Omental fat pad (tissue), 4 donors: ENCODE data around the gene RXRG. TPM values are rescaled to one million over a fixed set of nuclear protein-coding genes. Genes with fewer than 3 reads are reported as not detected.
A peak's percentile ranks its signal among the peaks of the same experiment; 100 is the strongest.

ENCODE experiments used
- ATAC-seq: fragments of 150-250 bp; one replicate; pipeline ENCODE4 v1.9.1; 2016; ENCODE audit warnings: mild to moderate bottlenecking, moderate library complexity; ENCODE audit not compliant: low FRiP score
- DNase-seq: peaks from one replicate; pipeline ENCODE4 v3.0.0-alpha.2; 2019; ENCODE audit warnings: low spot score
- CTCF ChIP-seq, 3 donors: fragments of 450-650 bp; IDR thresholded peaks; one replicate each; pipeline ENCODE4 v1.5.1; 2016 to 2017; ENCODE audit warnings: antibody characterized with exemption in 3 of 3, mild to moderate bottlenecking in 3 of 3, moderate library complexity in 2 of 3
- total RNA-seq, 4 donors: library from RNA; depleted of rRNA; stranded (reverse); fragments of >200 nt; gene quantifications; one replicate each; pipeline ENCODE4 v1.1.0, GENCODE V29; 2016

RXRG gene
- total RNA-seq, 4 donors from 2014 or later = 0.63 to 7.9 (median 0.99) TPM

GRCh38 chr1:165416876-165417275 is 28.1 kb downstream of the RXRG start:
- TF ChIP-seq CTCF (IDR thresholded peaks at IDR 0.05) = no peak
- ATAC-seq = no peak
- DNase-seq = no peak

- ATAC-seq (no peak), DNase-seq (no peak)
- no peak for TF ChIP-seq CTCF (IDR thresholded peaks at IDR 0.05)
These were observed 29.9 kb downstream of the RXRG start for GRCh38 chr1:165415068-165415467.

- no peak for TF ChIP-seq CTCF (IDR thresholded peaks at IDR 0.05)
- no peak for DNase-seq
- ATAC-seq = no peak
These were observed 30.3 kb downstream of the RXRG start for GRCh38 chr1:165414620-165415019.

- no peak for ATAC-seq
These were observed 33.5 kb downstream of the RXRG start for GRCh38 chr1:165411396-165411795.

GRCh38 chr1:165409657-165410358 is 35.1 kb downstream of the RXRG start:
- DNase-seq (no peak), ATAC-seq (no peak)
- no peak for TF ChIP-seq CTCF (IDR thresholded peaks at IDR 0.05)

More at GRCh38 chr1:165411396-165411795, 33.5 kb downstream of the RXRG start:
- DNase-seq = no peak
- no peak for TF ChIP-seq CTCF (IDR thresholded peaks at IDR 0.05)

GRCh38 chr1:165408518-165408917 is 36.4 kb downstream of the RXRG start:
- DNase-seq (no peak), ATAC-seq (peak; percentile 54)
- no peak for TF ChIP-seq CTCF (IDR thresholded peaks at IDR 0.05)

GRCh38 chr1:165407398-165407797 is 37.5 kb downstream of the RXRG start:
- no peak for TF ChIP-seq CTCF (IDR thresholded peaks at IDR 0.05)
- DNase-seq (no peak), ATAC-seq (no peak)
